Measurements from ENCODE around the gene KIF4B. TPM values are rescaled to one million over a fixed set of nuclear protein-coding genes. Genes with fewer than 3 reads are reported as not detected.

Gene KIF4B
- total RNA-seq, 1 experiment from 2014 or later: 0.07 TPM

GRCh38 chr5:155052532-155052931, 39.0 kb downstream of the KIF4B start:
- no peak overlapping the region for H3K4me2 ChIP-seq (ENCODE audit: insufficient read depth, insufficient read length, low read length)
- H3K14ac ChIP-seq (ENCODE audit: insufficient read depth, low read length): no peak overlapping the region
- no peaks in the 10 kb centered on the region for H3K23me2 ChIP-seq (ENCODE audit: insufficient read length, low read depth, low read length, poor library complexity, severe bottlenecking)
- H4K91ac ChIP-seq (ENCODE audit: insufficient read length, low read depth, low read length): no peak overlapping the region
- H2BK12ac ChIP-seq (ENCODE audit: insufficient read length, low read depth, low read length): no peak overlapping the region
- no peaks in the 10 kb centered on the region for H3K27me3 ChIP-seq (ENCODE audit: insufficient read depth, low read length)
- no peak overlapping the region for H3K56ac ChIP-seq (ENCODE audit: insufficient read length, low read depth, low read length)
- H2BK20ac ChIP-seq (ENCODE audit: low read depth, low read length, poor library complexity, severe bottlenecking): no peak overlapping the region
- H4K8ac ChIP-seq (replicated peaks; ENCODE audit: insufficient read length, low read depth, low read length): no peak overlapping the region
- no peak overlapping the region for H4K5ac ChIP-seq (ENCODE audit: insufficient read length, low read depth, low read length)
- Mint-ChIP-seq H3K27me3 (ENCODE audit: low read depth) (no peaks in the 10 kb centered on the region), H3K4me1 (peaks cover 55 to 58% of the 10 kb centered on the region in 2 experiments), H3K36me3 (ENCODE audit: insufficient read depth in 1 of 3, low read depth in 3 of 3) (peaks cover 0 to 2% (median 0%) of the 10 kb centered on the region in 3 experiments; a peak in 1 of 7 replicates), H3K9me3 (peaks cover 0 to 3% of the 10 kb centered on the region in 2 experiments; a peak in 1 of 5 replicates), H3K4me3 (no peak overlapping the region), H3K27ac (no peak overlapping the region; a peak in 1 of 7 replicates)
- no peak overlapping the region for H3K23ac ChIP-seq (ENCODE audit: insufficient read length, low read depth, low read length)
- peaks cover 10% of the 10 kb centered on the region; the same call in 1 of the 2 replicates for H3K4me1 ChIP-seq (ENCODE audit: insufficient read depth, low read length)
- no peak overlapping the region for H2BK15ac ChIP-seq (ENCODE audit: low read depth, low read length)
- no peak overlapping the region for H2BK5ac ChIP-seq (ENCODE audit: insufficient read length, low read length)
- no peak overlapping the region for H3K27ac ChIP-seq (ENCODE audit: insufficient read length, low read depth, low read length)
- H3K9me3 ChIP-seq (ENCODE audit: control insufficient read depth, low read depth, low read length): no peaks in the 10 kb centered on the region
- no peak overlapping the region for H3K18ac ChIP-seq (ENCODE audit: insufficient read length, low read depth, low read length)
- H3K4ac ChIP-seq (ENCODE audit: low read depth, low read length): no peak overlapping the region
- H3K9ac ChIP-seq (ENCODE audit: extremely low read depth, insufficient read length, low read length): no peak overlapping the region
- TF ChIP-seq, protein P1, sequence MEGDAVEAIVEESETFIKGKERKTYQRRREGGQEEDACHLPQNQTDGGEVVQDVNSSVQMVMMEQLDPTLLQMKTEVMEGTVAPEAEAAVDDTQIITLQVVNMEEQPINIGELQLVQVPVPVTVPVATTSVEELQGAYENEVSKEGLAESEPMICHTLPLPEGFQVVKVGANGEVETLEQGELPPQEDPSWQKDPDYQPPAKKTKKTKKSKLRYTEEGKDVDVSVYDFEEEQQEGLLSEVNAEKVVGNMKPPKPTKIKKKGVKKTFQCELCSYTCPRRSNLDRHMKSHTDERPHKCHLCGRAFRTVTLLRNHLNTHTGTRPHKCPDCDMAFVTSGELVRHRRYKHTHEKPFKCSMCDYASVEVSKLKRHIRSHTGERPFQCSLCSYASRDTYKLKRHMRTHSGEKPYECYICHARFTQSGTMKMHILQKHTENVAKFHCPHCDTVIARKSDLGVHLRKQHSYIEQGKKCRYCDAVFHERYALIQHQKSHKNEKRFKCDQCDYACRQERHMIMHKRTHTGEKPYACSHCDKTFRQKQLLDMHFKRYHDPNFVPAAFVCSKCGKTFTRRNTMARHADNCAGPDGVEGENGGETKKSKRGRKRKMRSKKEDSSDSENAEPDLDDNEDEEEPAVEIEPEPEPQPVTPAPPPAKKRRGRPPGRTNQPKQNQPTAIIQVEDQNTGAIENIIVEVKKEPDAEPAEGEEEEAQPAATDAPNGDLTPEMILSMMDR (conservative IDR thresholded peaks at IDR 0.05): no peak
- DNase-seq: no peak
- H4K20me1 ChIP-seq (ENCODE audit: control insufficient read depth, insufficient read depth, insufficient read length): no peaks in the 10 kb centered on the region
- H3K79me1 ChIP-seq (ENCODE audit: insufficient read depth, low read depth, low read length, poor library complexity, severe bottlenecking): no peaks in the 10 kb centered on the region
- H3T11ph ChIP-seq (ENCODE audit: low read length): no peak overlapping the region
- H2AFZ ChIP-seq (ENCODE audit: low read length): no peak overlapping the region
- no peak overlapping the region for H2BK120ac ChIP-seq (ENCODE audit: low read depth, low read length, poor library complexity, severe bottlenecking)
- H2AK5ac ChIP-seq (ENCODE audit: insufficient read length, low read length): no peak overlapping the region
- no CpG with 5 or more reads among the region's 4 CpGs for WGBS (ENCODE audit: extremely low coverage, insufficient read length, low lambda C conversion rate)
- H3K79me2 ChIP-seq (ENCODE audit: insufficient read depth, low read length): no peaks in the 10 kb centered on the region

All from H9 (cell line).